HEK293T (cell line): ENCODE measurements around the gene KCNG2.

Experiments used
- CTCF ChIA-PET: fragments of 350-600 bp; formaldehyde crosslinking; extraction: SDS; loops from one replicate; lab custom pipeline; 2021; ENCODE audit warnings: antibody characterized with exemption, inconsistent platforms; lab: Yijun Ruan, JAX
- POLR2A ChIA-PET: fragments of 350-600 bp; formaldehyde crosslinking; extraction: SDS; loops from one replicate; lab custom pipeline; 2020; ENCODE audit warnings: antibody characterized with exemption, inconsistent platforms; lab: Yijun Ruan, JAX
- DNase-seq: peaks from one replicate; pipeline ENCODE4 v3.0.0; 2012; ENCODE audit warnings: mixed read lengths; ENCODE audit errors: extremely low spot score
- ARNT ChIP-seq: fragments of 450-650 bp; IDR thresholded peaks from 2 replicates; pipeline ENCODE4 v1.6.1; 2017; ENCODE audit warnings: mild to moderate bottlenecking
- BHLHE40 ChIP-seq: fragments of 450-650 bp; IDR thresholded peaks from 2 replicates; pipeline ENCODE4 v1.6.1; 2016; ENCODE audit warnings: mild to moderate bottlenecking, moderate library complexity, borderline replicate concordance
- CTBP1 ChIP-seq: fragments of 450-650 bp; IDR thresholded peaks from 2 replicates; pipeline ENCODE4 v1.6.1; 2016; ENCODE audit warnings: borderline replicate concordance
- ELF4 ChIP-seq: fragments of 450-650 bp; IDR thresholded peaks from 2 replicates; pipeline ENCODE4 v1.6.1; 2017; ENCODE audit warnings: antibody characterized with exemption
- FOXA1 ChIP-seq: fragments of 450-650 bp; IDR thresholded peaks from 2 replicates; pipeline ENCODE4 v1.6.1; 2016; ENCODE audit warnings: mild to moderate bottlenecking
- FOXK2 ChIP-seq: fragments of 450-650 bp; IDR thresholded peaks from 2 replicates; pipeline ENCODE4 v1.6.1; 2016; ENCODE audit warnings: mild to moderate bottlenecking
- FOXM1 ChIP-seq: fragments of 450-650 bp; IDR thresholded peaks from 2 replicates; pipeline ENCODE4 v1.6.1; 2017; ENCODE audit warnings: mild to moderate bottlenecking, borderline replicate concordance
- HDGF ChIP-seq: fragments of 450-650 bp; IDR thresholded peaks from 2 replicates; pipeline ENCODE4 v1.6.1; 2017; ENCODE audit warnings: antibody characterized with exemption, borderline replicate concordance
- L3MBTL2 ChIP-seq: fragments of 450-650 bp; conservative IDR thresholded peaks from 2 replicates; pipeline ENCODE4 v1.6.1; 2016; ENCODE audit warnings: mild to moderate bottlenecking
- LEF1 ChIP-seq: fragments of 450-650 bp; IDR thresholded peaks from 2 replicates; pipeline ENCODE4 v1.6.1; 2017; ENCODE audit warnings: mild to moderate bottlenecking, borderline replicate concordance
- NFRKB ChIP-seq: fragments of 450-650 bp; IDR thresholded peaks from 2 replicates; pipeline ENCODE4 v1.6.1; 2016; ENCODE audit warnings: mild to moderate bottlenecking, moderate library complexity
- PKNOX1 ChIP-seq: fragments of 450-650 bp; IDR thresholded peaks from 2 replicates; pipeline ENCODE4 v1.6.1; 2016
- SP1 ChIP-seq: fragments of 450-650 bp; IDR thresholded peaks from 2 replicates; pipeline ENCODE4 v1.6.1; 2017
- SUZ12 ChIP-seq: fragments of 450-650 bp; IDR thresholded peaks from 2 replicates; pipeline ENCODE4 v1.6.1; 2016; ENCODE audit warnings: mild to moderate bottlenecking
- TARDBP ChIP-seq: fragments of 450-650 bp; IDR thresholded peaks from 2 replicates; pipeline ENCODE4 v1.6.1; 2016
- ZNF384 ChIP-seq: fragments of 450-650 bp; IDR thresholded peaks from 2 replicates; pipeline ENCODE4 v1.6.1; 2016

The KCNG2 gene

DNA sequence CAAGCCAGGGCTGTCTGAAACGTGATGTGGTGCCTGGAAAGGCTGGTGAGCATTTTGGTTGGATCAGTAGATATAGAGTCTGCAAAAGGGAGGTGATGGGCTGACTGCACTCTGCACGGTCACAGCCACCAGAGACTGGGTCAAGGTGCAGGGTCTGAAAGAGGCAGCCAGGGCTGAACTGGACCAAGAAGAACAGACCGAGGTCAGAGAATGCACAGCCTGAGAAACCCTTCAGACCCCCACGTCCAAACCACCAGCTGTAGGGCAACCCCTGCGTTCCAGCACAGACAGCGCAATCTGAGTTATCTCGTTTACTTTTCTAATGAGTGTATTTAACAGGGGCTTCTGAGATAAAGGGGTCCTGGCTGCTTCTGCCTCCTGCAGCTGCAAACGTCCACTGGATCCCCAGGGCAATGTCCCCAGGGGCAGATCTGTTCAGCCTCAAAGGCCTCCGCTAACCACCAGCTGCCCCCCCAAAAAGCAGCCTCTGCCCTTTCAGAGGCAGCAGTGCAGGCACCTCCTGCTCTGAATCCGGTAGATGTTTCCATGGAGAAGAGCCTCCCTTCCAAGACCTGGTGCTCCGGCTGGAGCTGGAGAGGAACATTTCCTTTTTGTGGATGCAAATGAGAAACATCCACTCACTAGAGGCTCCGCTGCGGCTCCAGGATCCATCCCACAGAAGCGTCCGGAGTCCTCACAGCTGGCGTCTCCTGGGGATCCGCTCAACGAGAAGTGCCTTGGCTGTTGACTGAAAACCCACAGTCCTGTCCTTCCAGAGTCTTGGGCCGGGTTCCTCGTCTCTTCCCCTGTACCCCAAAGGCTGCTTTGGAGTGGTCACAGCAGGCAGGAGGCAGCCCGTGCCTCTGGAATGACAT lies 970 bp upstream of the KCNG2 start:
- TF ChIP-seq ZNF384 (no peak), L3MBTL2 (no peak), BHLHE40 (no peak), TARDBP (no peak), FOXK2 (no peak), FOXM1 (no peak), SP1 (no peak), LEF1 (no peak), HDGF (no peak), ELF4 (no peak), FOXA1 (no peak), SUZ12 (no peak), ARNT (no peak), PKNOX1 (no peak)
- ChIA-PET POLR2A (no interaction called here), CTCF (no interaction called here)
- DNase-seq: no peak

DNA sequence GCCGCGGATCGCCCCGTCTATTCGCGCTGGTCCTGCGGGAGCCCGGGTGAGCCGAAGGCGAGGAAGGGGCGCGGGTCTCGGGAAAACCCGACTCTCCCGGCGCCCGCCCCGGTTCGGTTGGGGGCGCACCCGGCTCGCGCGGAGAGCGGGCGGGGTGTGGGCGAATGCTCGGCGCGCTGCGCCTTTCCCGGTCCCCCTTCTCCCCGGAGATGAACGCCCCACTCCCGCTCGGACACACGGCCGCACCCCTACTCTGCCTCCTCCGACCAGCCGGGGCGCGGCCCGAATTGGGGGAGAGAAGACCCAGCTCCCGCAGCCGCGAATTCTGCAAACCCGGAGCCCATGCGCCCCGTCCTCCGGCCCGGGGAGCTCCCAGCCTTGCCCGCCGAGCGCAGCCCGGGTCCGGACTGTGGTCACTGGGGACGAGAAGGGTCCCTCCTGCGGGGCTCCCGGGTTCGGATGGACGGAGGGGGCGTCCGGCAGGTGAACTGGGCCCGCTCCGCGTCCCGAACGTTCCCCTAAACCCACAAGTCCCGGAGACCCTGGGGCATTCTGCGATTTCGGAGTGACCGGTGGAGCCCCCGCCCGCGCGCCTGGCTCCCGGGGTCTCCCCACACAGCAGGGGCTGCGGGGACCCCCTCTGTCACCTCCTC lies 734 bp downstream of the KCNG2 start:
- DNase-seq: no peak
- no peak for TF ChIP-seq ZNF384
- no peak for TF ChIP-seq SUZ12
- TF ChIP-seq FOXA1: no peak
- no peak for TF ChIP-seq L3MBTL2
- no peak for TF ChIP-seq ARNT
- TF ChIP-seq FOXK2: no peak
- no peak for TF ChIP-seq NFRKB
- TF ChIP-seq LEF1: no peak
- no peak for TF ChIP-seq SP1
- no peak for TF ChIP-seq BHLHE40
- no peak for TF ChIP-seq PKNOX1
- TF ChIP-seq HDGF: no peak
- TF ChIP-seq TARDBP: no peak
- CTCF ChIA-PET: no interaction called here

GRCh38 chr18:79798999-79799370 lies 1.2 kb downstream of the KCNG2 start:
- ChIA-PET POLR2A (no interaction called here), CTCF (no interaction called here)
- no peak for DNase-seq
- TF ChIP-seq PKNOX1: no peak
- TF ChIP-seq FOXM1: no peak
- TF ChIP-seq ARNT: no peak
- TF ChIP-seq ELF4: no peak
- TF ChIP-seq CTBP1: no peak
- TF ChIP-seq BHLHE40: no peak
- no peak for TF ChIP-seq FOXA1
- no peak for TF ChIP-seq ZNF384
- TF ChIP-seq LEF1: no peak
- no peak for TF ChIP-seq L3MBTL2

More for the DNA sequence above, 734 bp downstream of the KCNG2 start:
- POLR2A ChIA-PET: no interaction called here

DNA sequence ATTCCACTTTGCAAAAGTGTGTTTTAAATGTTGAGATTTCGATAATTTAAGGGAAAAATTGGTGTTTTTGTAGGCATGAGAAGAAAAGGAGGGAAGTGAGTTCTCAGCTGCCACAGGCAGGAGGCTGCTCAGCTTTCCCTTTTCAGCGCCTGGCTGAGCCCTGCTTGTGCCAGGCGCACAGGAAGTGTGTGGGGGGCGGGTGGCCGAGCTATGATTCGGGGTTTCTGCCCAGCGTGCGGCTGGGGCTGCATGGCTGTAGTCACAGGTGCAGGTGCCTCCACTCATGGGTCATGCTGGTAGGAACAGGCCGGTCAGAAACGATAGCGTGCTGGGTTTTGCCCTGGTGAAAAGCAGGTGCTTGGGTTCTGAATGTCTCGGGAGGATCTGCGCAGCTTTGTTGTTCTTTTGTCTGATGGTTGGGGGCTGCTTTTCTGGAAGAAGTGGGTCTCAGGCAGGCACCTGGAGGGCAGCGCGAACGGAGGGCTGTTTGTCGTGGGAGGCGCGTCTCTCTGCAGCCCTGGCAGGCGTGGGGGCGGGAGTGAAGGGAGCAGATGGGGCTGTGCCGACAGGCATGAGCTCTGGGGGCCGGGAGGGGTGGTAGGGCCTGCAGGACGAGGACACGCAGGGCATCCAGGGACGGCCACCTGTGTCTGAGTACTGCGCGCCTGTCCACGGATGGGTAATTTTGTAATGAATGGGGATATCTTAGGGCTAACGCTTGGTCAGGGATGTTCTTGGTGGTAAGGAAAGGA lies 2.1 kb downstream of the KCNG2 start:
- POLR2A ChIA-PET: no interaction called here
- DNase-seq: no peak
- TF ChIP-seq FOXK2 (no peak), NFRKB (no peak), PKNOX1 (no peak), SP1 (no peak)
- CTCF ChIA-PET: no interaction called here

DNA sequence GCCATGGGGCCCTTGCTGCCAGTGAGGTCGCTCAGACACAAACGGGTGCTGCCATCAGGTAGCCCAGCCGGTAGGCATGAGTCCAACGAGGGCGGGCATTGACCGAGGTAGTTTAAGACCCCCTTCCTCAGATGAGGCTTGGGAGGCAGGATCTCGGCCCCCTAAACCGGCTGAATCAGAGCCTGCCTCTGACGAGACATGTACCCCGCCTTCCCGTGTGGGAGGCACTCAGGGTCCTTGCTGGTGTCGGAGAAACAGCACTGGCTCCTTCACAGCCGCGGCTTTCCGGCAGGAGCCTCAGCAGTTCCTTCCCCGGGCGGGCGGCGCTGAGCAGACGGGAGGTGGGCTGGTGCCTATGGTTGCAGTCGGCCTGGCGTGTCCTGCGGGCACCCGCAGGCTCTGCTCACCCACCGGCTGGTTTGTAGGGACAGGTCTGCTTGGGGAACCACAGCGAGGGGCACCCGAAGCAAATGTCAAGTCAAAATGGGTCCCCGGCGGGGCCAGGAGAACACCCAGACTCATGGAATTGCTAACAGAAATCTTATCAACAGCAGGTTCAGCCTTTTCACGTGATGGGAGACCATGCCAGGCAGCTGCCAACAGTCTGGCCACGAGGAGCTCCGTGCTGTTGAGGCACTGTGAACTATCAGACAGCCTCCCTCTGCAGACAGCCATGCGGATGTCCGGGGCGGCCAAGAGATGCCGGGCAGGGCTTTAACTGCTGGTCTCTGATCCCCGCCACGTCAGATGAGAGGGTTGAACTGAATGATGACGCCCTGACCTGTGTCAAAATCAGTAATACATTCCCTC lies 2.8 kb downstream of the KCNG2 start:
- CTCF ChIA-PET: no interaction called here
- TF ChIP-seq CTBP1 (no peak), LEF1 (no peak), ARNT (no peak), FOXA1 (no peak), FOXK2 (no peak), NFRKB (no peak), HDGF (no peak), L3MBTL2 (no peak), ELF4 (no peak), SUZ12 (no peak), ZNF384 (no peak), TARDBP (no peak), PKNOX1 (no peak)
- POLR2A ChIA-PET: no interaction called here
- DNase-seq: no peak
